Sigmoid colon (tissue), 4 donors: ENCODE data around the gene LDLRAD4.

Source experiments
- CTCF ChIP-seq, 4 experiments: fragments of 450-650 bp in 3 of 4; fragments of 200-600 bp in 1 of 4; IDR thresholded peaks; one replicate each; pipeline ENCODE4 v1.5.1; 2016 to 2019; ENCODE audit warnings: antibody characterized with exemption in 4 of 4, mild to moderate bottlenecking in 3 of 4, moderate library complexity in 2 of 4
- POLR2AphosphoS5 ChIP-seq, 4 donors: sonication (generic); formaldehyde crosslinking; IDR thresholded peaks; one replicate each; pipeline ENCODE4 v1.6.1; 2017; ENCODE audit warnings: antibody characterized with exemption in 4 of 4

GRCh38 chr18:13320891-13321425 lies 102.4 kb downstream of the LDLRAD4 start:
- TF ChIP-seq POLR2AphosphoS5 (IDR thresholded peaks at IDR 0.05) (no peak), CTCF (IDR thresholded peaks at IDR 0.05) (no peak)
